COR-L47 (cell line): ENCODE results near the gene PLA2G2C.

Experiments used
- DNase-seq: peaks from one replicate; lab custom pipeline; 2025; lab: John Stamatoyannopoulos, UW

Gene PLA2G2C

GRCh38 chr1:20183616-20184271, 2.6 kb downstream of the PLA2G2C start:
- DNase-seq: no peak

- no peak for DNase-seq
Observed at GRCh38 chr1:20183035-20183434, 3.3 kb downstream of the PLA2G2C start.

- no peak for DNase-seq
Observed at GRCh38 chr1:20182415-20182814, 3.9 kb downstream of the PLA2G2C start.

GRCh38 chr1:20180844-20181207, 5.5 kb downstream of the PLA2G2C start:
- DNase-seq: no peak

GRCh38 chr1:20180129-20180843, 6.0 kb downstream of the PLA2G2C start:
- DNase-seq: no peak

- no peak for DNase-seq
Observed at GRCh38 chr1:20179371-20180128, 6.8 kb downstream of the PLA2G2C start.

- DNase-seq: no peak
Observed at GRCh38 chr1:20178634-20179370, 7.5 kb downstream of the PLA2G2C start.

GRCh38 chr1:20174937-20175666, 11.2 kb downstream of the PLA2G2C start:
- DNase-seq: no peak

- DNase-seq: no peak
Observed at GRCh38 chr1:20172033-20172590, 14.2 kb downstream of the PLA2G2C start.

GRCh38 chr1:20169932-20170331, 16.4 kb downstream of the PLA2G2C start:
- DNase-seq: no peak

GRCh38 chr1:20168564-20169491, 17.5 kb downstream of the PLA2G2C start:
- no peak for DNase-seq

GRCh38 chr1:20167126-20167525, 19.2 kb downstream of the PLA2G2C start:
- no peak for DNase-seq

GRCh38 chr1:20166051-20166450, 20.3 kb downstream of the PLA2G2C start:
- DNase-seq: no peak

- no peak for DNase-seq
Observed at GRCh38 chr1:20165522-20165951, 20.8 kb downstream of the PLA2G2C start.

- DNase-seq: no peak
Observed at GRCh38 chr1:20164694-20165202, 21.6 kb downstream of the PLA2G2C start.

- DNase-seq: no peak
Observed at GRCh38 chr1:20160034-20160433, 26.3 kb downstream of the PLA2G2C start.

GRCh38 chr1:20158358-20159070, 27.8 kb downstream of the PLA2G2C start:
- no peak for DNase-seq

- DNase-seq: no peak
Observed at GRCh38 chr1:20154301-20154831, 32.0 kb downstream of the PLA2G2C start.

GRCh38 chr1:20153000-20153418, 33.3 kb downstream of the PLA2G2C start:
- no peak for DNase-seq
